HEK293 (cell line): ENCODE measurements around the gene NINJ2.

Experiments used
- ATF2 ChIP-seq: fragments of 450-650 bp; formaldehyde crosslinking; IDR thresholded peaks from 2 replicates; pipeline ENCODE4 v1.5.1; 2016; ENCODE audit warnings: missing biosample characterization, missing genetic modification characterization, low read depth
- CTCF ChIP-seq: fragments of 450-650 bp; formaldehyde crosslinking; IDR thresholded peaks from 2 replicates; pipeline ENCODE4 v1.5.1; 2016; ENCODE audit warnings: missing biosample characterization, missing genetic modification characterization
- PRDM10 ChIP-seq: fragments of 450-650 bp; formaldehyde crosslinking; IDR thresholded peaks from 2 replicates; pipeline ENCODE4 v1.5.1; 2016; ENCODE audit warnings: missing biosample characterization, missing genetic modification characterization
- REPIN1 ChIP-seq: fragments of 450-650 bp; formaldehyde crosslinking; IDR thresholded peaks from 2 replicates; pipeline ENCODE4 v1.5.1; 2017; ENCODE audit warnings: missing biosample characterization, missing genetic modification characterization, low read depth
- ZNF266 ChIP-seq: fragments of 450-650 bp; formaldehyde crosslinking; IDR thresholded peaks from 2 replicates; pipeline ENCODE4 v1.5.1; 2016; ENCODE audit warnings: missing biosample characterization, missing genetic modification characterization, low read depth
- ZNF423 ChIP-seq: fragments of 450-650 bp; formaldehyde crosslinking; IDR thresholded peaks from 2 replicates; pipeline ENCODE4 v1.5.1; 2016; ENCODE audit warnings: missing biosample characterization, missing genetic modification characterization
- ZNF510 ChIP-seq: fragments of 450-650 bp; formaldehyde crosslinking; IDR thresholded peaks from 2 replicates; pipeline ENCODE4 v1.5.1; 2018; ENCODE audit warnings: mild to moderate bottlenecking, missing genetic modification characterization, missing biosample characterization; ENCODE audit not compliant: insufficient replicate concordance
- ZNF639 ChIP-seq: fragments of 450-650 bp; formaldehyde crosslinking; IDR thresholded peaks from 2 replicates; pipeline ENCODE4 v1.5.1; 2016; ENCODE audit warnings: missing biosample characterization, missing genetic modification characterization
- ZSCAN30 ChIP-seq: fragments of 450-650 bp; IDR thresholded peaks from 2 replicates; pipeline ENCODE4 v1.5.1; 2018; ENCODE audit warnings: missing biosample characterization, mild to moderate bottlenecking, missing genetic modification characterization, moderate library complexity
- ZSCAN4 ChIP-seq: fragments of 450-650 bp; formaldehyde crosslinking; IDR thresholded peaks from 2 replicates; pipeline ENCODE4 v1.5.1; 2017; ENCODE audit warnings: missing biosample characterization, missing genetic modification characterization

GRCh38 chr12:543114-543451, 120.2 kb downstream of the NINJ2 start:
- no peak for TF ChIP-seq REPIN1 (tag by site-specific recombination)
- TF ChIP-seq CTCF (tag by site-specific recombination) = no peak
- TF ChIP-seq ZNF510 (tag by site-specific recombination) = no peak
- no peak for TF ChIP-seq ATF2
- no peak for TF ChIP-seq ZSCAN4 (tag by site-specific recombination)
- TF ChIP-seq ZNF423 (tag by site-specific recombination) = no peak
- no peak for TF ChIP-seq ZSCAN30 (tag by site-specific recombination)
- no peak for TF ChIP-seq ZNF266
- no peak for TF ChIP-seq ZNF639 (tag by site-specific recombination)
- no peak for TF ChIP-seq PRDM10
